GM18517 (cell line): ENCODE measurements around the gene AARS1.
"Not testable (repeated sequence)": the region's sequence is repeated elsewhere in the genome, so short reads cannot be mapped to it uniquely, and the experiment has no call there.

Source experiments
- ATAC-seq: cut with Tn5 transposase; IDR thresholded peaks from one replicate; pipeline ENCODE4 v1.9.1; 2021; ENCODE audit warnings: mild to moderate bottlenecking, moderate library complexity; ENCODE audit not compliant: unreplicated experiment

Gene AARS1

DNA sequence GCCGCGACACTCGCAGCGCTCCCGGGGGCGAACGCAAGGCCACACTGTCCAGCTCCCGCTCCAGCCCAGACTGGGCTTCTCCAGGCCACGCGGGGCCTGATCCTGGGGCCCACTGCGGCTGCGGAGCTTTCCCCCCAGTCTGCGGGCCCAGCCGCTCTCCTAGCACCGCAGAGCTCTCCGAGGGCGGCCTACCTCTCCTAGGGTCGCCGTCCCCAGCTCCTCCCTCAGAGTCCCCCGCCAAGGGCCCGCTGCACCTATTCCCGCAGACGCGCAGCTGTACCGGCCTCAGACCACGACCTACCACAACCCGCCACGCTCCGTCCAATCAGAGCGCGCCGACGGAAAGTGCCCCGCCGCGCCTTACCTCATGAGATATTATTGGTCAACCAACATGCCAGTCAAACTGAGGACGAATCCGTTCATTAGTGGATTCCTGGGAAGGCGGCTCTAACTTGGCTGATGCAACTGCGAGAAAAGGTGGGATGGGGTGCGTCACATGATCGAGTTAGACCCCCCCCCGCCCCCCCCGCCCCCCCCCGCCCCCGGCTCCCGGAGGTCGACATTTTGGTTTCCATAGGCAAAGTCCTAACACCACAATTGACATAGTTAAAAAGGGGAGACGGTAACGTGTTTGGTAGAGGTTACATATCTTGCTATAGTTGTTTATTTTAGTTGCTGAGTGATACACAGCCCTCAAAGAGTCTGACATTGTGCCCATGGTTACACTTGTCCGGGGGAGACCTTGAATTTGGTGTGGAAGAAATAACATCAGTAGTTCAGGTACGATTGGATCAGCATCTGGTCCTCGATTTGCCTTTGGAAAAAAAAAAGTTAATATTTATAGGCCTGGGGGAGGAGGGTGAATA, at the start of gene AARS1:
AARS1 (minus strand) TSS at position 278 of the 866 bp plus-strand sequence. CDS start 6,743 bp downstream, outside the sequence.
- ATAC-seq, result peak; percentile 97

DNA sequence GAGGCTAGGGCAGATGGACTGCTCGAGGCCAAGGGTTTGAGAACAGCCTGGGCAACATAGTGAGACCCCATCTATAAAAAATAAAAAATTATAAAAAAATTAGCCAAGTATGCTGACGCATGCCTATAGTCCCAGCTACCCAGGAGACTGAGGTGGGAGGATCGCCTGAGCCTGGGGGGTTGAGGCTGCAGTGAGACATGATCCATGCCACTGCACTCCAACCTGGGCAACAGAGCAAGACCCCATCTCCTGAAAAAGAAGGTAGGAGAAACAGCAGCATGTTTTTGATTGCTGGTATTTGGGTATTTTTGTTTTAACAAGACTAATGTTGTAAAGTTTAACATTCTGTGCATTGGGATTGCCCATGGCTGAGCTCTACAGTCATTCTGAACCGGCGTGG, 48.5 kb upstream of the AARS1 start:
- no peak for ATAC-seq

DNA sequence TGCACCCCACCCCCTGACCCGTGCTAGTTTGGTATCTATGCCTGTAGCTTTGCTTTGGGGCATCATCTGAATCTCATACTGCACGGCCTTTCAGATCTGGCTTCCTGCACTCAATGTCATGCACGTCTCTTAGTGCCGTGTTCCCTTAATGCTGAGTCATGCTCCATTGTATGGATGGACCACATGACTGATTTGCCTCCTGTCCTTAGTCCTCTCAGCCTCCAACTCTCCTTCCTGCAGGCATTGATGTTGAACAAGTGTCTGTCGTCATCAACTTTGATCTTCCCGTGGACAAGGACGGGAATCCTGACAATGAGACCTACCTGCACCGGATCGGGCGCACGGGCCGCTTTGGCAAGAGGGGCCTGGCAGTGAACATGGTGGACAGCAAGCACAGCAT, 43.4 kb upstream of the AARS1 start:
- not testable (repeated sequence) for ATAC-seq

DNA sequence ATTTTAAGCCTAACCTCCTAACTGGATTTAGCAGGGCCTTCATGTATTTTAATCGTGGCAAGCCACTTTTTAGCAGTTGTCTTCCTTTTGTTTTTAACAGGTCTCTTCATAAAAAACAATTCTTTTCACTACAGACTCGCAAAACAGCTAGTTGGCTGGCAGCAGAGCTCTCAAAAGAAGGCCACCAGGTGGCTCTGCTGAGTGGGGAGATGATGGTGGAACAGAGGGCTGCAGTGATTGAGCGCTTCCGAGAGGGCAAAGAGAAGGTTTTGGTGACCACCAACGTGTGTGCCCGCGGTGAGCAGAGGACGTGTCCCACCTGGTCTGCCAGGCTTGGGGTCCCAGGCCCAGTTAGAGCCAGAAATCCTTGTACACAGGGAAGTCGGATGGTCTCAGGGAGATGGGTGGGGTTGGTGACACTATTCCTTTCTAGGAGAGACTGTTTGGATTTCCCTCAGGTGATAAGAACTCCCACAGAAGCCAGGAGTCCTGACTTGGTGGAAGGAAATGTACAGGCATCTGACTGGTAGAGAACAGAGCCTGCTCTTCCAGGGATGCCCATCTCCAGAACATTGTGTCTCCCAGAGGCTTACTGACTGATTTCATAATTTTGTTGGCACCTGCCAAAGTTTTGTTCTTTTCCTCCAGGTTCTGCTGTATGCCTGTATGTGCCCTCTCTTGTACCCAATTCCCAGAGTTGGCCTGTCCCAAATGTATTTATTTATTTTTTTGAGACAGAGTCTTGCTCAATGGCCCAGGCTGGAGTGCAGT, 42.5 kb upstream of the AARS1 start:
- ATAC-seq, result no peak

DNA sequence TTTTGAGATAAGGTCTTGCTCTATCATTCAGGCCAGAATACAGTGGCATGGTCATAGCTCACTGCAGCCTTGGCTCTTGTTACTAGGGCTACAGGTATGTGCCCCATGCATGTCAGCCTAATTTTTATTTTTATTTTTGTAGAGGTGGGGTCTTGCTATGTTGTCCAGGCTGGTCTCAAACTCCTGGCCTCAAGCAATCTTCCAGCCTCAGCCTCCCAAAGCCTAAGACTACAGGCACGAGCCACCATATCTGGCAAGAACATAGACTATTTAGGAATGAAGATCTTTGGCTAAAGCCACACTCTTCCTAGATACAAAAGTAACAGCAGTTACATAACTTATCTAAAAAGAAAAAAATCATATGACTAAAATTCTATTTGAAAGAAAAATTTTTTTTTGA, 41.8 kb upstream of the AARS1 start:
- ATAC-seq, result no peak

DNA sequence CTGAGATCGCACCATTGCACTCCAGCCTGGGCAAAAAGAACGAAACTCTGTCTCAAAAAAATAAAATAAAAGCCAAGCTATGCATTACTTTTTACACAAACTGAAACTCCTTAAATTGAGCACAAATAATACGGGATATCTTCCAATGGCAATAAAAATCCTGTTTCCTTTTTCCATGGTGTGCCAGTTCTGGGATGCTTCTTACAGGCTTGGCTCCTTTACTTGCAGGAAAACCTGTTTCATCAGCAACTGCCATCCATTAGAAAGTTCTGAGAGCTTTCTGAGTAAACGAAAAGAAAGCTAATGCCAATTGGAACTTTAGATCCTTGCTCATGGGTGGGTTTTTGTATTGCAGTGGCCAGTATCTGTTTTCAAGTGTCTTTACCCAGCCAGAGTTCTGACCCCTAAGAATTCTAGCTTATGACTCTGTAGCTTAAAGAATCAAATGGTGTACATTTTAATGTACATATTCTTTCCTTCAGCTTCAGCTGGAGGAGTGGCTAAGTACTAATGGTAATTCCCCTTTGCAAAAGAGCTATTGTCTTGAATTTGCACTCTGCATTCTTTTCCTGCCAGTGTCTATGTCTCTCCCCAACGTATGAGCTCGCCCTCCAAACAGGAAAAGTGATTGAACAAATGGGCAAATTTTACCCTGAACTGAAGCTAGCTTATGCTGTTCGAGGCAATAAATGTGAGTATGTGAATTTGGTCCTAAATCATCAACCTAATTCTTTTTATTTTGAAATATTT, 35.9 kb upstream of the AARS1 start:
- no peak for ATAC-seq

DNA sequence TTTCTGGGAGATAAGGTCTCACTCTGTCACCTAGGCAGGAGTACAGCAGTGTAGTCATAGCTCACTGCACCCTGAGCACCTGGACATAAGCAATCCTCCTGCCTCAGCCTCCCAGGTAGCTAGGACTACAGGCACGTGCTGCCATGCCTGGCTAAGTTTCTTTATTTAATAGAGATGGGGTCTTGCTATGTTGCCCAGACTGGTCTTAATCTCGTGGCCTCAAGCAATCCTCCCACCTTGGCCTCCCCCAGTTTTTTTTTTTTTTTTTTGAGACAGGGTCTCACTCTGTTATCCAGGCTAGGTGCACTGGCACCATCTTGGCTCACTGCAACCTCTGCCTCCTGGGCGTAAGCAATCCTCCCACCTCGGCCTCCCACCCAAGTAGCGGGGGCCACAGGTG, 30.8 kb upstream of the AARS1 start:
- no peak for ATAC-seq

DNA sequence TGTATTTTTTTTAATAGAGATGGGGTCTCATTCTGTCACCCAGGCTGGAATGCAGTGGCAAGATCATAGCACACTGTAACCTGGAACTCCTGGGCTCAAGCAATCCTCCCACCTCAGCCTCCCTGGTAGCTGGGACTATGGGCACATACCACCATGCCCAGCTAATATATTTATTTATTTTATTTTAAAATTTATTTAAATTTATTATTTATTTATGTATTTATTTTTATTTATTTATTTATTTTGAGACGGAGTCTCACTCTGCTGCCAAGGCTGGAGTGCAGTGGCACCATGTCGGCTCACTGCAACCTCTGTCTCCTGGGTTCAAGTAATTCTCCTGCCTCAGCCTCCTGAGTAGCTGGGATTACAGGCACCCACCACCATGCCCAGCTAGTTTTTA, 18.4 kb upstream of the AARS1 start:
- not testable (repeated sequence) for ATAC-seq

DNA sequence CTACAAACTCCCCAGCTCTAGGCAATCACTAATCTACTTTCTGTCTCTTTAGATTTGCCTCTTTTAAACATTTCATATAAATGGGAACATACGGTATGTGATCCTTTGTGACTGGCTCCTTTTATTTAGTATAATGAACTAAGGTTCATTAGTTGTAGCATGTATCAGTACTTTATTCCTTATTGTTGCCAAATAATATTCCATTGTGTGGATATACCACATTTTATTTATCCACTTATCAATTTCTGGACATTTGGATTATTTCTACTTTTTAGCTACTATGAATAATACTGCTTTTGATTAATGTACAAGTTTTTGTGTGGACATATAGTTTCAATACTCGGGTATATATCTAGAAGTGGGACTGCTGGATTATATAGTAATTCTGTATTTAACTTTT, 17.6 kb upstream of the AARS1 start:
- no peak for ATAC-seq

DNA sequence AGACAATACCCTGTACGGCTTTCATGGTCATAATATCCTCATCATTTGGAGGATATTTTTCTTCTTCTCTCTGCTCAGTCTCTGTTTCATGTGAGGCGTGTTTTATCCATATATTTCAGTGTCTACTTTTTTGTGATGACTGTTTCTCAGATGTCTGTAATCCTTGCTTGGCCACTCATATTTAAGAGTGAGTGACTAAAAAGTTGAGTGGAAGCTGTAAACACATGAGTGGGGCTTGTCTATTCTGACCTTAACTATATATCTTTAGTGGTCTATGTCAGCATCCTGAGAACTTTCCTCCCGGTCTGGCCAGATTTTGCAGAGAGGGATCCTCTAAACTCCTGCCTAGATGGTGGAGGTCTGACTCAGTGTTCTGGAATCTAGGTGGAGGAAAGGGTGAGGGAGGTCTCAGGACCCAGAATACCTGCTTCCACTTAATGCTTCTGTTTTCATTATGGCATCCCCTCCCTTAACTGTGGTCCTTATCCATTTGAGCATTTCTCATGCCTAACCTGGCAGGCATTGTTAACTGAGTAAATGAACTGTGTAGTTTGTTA, 15.7 kb upstream of the AARS1 start:
- ATAC-seq, result no peak

DNA sequence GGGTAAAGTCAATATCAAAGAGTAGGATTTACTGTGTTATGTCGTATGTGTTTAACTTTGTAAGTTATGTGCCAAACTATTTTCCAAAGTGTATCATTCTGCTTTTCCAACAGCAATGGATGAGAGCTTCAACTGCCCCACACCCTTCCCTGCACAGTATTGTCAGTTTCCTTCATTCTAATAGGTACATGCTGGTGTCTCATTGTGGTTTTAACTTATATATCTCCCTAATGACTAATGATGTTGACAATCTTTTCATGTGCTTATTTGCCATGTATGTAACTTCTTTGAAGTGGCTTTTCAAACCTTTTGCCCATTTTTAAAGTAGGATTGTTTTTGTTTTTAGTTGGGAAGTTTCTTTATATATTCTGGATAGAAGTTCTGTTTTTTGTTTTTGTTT, 13.4 kb upstream of the AARS1 start:
- ATAC-seq, result no peak

DNA sequence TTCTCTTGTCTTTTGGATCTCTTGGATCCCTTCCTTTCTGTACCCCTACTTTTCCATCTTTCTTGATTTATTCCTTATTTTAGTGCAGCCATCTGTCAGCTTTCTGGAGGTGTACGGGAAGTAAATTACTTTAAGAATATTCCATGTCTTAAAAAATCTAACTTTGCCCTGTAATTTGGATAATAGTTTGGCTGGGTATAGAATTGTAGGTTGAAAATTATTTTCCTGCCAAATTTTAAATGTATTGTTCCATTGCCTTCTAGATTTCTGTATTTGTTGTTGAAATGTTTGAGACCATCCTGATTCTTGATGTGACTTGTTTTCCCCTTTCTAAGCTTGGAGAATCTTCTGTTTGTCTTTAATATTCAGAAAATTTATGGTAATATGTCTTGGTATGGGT, 11.8 kb upstream of the AARS1 start:
- ATAC-seq, result no peak

DNA sequence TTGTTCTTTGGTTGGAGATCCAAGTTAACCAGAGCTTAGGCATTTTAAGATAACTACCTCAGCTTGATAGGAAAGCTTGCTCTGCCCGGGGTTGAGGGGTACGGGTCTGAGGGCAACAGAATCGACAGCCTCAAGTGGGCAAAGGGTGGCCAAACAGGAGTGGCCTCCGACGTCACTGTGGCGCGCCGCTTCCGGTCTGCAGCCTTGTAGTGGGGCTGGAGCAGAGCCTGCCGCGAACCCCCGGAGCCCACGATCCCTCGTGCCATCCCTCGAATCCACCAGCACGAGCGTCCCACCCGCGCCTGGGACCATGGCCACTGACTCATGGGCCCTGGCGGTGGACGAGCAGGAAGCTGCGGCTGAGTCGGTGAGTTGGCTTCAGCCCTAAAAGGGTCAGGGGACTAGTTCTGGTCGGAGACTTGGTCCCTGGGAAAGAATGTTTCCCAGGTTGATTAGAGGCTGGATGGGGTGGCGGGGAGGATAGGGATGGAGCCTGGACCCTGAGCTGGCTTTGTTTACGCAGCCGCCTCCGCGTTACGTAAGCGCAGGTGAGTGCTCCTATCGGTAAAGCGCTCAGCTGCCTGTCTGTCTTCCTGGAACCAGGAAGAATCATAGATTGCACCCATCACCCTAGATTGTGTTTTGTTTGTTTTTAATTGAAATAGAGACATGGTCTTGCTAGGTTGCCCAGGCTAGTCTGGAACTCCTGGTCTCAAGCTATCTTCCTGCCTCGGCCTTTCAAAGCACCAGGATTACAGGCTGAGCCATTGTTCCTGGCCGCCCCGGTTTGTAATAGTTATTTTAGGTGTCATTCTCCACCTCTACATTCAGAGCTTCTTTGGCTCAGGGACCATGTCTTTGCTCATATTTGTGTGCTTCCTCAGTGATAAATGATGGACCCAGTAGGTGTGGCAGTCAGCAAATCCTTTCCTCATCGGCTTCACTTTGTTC, 10.0 kb upstream of the AARS1 start, which contains the start of gene DDX19B:
DDX19B (plus strand) TSS at position 199 of the 951 bp plus-strand sequence; CDS start at position 311, 112 bp downstream.
- peak; percentile 64 for ATAC-seq

DNA sequence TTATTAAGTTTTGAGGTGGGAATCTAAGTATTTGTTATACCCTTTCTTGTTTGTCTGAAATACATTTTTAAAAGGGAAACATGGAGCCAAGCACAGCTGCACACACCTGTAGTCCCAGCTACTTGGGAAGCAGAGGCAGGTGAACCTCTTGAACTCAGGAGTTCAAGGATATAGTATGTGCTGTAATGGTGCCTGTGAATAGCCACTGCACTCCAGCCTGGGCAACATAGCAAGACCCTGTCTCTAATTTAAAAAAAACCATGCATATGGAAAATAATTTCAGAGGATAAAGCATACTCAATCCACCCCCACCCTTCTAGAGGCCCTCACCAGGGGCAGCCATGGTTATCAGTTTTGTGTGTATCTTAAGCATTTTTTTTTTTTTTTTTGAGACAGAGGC, 6.3 kb upstream of the AARS1 start:
- no peak for ATAC-seq

DNA sequence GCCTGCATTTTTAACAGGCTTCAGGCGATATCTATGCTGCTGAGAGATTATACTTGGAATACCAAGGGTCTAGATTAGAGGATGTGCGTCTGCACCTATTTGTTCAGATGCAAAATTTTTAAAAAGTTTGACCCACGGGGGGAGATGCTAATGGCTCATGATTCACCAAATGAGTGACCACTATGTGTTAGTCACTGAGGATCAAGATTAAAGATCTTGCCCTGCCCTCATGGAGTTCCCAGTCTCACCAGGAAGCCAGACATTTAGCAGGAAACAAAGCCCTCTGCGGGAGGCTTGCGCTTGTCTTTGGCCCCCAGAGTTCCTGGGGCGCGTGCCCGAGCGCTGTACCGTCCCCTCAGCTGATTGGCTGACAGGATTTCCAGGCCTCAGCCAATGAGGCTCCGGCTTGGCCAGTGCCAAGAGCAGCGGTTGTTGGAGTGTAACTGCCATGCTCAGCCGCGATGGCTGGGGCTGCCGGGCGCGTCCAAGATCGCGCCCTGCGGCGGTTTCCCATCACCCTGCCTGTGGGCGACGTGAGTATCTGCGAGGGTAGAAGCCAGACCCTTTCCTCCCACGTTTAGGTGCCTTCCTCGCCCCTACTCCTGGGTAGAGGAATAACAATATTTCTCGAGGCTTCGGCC, 5.2 kb upstream of the AARS1 start:
- no peak for ATAC-seq

DNA sequence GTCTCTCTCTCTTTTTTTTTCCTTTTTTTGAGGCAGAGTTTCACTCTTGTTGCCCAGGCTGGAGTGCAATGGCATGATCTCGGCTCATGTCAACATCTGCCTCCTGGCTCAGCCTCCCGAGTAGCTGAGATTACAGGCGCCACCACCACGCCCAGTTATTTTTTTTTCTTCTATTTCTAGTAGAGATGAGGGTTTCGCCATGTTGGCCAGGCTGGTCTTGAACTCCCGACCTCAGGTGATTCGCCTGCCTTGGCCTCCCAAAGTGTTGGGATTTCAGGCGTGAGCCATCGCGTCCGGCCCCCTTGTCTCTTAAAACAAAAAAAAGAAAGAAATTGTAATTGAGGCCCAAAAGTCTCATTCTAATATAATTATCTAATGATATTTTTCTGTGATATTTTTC, 2.8 kb upstream of the AARS1 start:
- ATAC-seq, result not testable (repeated sequence)

DNA sequence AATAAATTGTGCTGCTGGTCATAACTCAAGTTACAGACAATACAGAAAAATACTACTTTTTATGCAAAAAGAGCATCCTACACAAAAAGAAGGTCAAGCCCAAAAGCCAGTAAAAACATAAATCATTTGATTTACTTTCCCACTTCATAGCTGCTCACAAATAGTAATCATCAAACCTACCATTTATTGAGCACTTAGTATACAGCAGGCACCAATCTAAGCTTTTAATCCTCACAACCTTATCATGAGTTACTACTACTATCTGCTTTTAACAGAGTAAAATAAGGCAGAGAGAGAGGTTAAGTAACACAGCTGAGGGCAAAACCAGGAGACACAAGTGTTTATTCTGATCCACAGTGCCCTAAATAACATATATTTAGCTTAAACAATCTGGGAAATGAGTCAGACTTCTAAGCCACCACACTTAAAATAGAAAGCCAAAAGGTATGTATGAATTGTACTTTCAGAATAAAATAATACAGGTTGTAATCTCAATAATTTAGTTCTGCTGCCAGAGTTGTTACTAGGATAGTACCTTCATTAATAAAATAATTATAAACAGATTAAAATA, 1.7 kb upstream of the AARS1 start:
- no peak for ATAC-seq

DNA sequence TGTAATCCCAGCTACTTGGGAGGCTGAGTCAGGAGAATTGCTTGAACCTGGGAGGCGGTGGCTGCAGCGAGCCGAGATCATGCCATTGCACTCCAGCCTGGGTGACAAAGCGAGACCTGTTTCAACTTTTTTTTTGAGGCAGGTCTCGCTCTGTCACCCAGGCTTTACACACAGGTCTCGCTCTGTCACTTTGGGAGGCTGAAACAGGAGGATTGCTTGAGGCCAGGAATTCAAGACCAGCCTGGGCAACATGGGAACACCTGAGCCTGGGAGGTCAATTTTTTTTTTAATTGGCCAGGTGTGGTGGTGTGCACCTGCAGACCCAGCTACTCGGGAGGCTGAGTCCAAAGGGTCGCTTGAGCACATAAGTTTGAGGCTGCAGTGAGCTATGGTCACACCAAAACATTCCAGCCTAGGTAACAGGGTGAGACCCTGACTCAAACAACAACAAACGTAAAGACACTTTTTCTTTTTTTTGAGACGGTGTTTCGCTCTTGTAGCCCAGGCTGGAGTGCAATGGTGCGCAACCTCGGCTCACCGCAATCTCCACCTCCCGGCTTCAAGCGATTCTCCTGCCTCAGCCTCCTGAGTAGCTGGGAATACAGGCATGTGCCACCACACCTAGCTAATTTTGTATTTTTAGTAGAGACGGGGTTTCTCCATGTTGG, 1.9 kb downstream of the AARS1 start:
- ATAC-seq, result not testable (repeated sequence)
